ENCODE data around the gene GZMB.

GRCh38 chr14:24662753-24663152 is 28.8 kb upstream of the GZMB start:
- no peak for TF ChIP-seq CTCF (IDR thresholded peaks at IDR 0.05; ENCODE audit: borderline replicate concordance, extremely low read depth, low read length, poor library complexity, severe bottlenecking)
- TF ChIP-seq EZH2 (IDR thresholded peaks at IDR 0.05; ENCODE audit: borderline replicate concordance, low read depth, low read length, severe bottlenecking) = no peak
